ENCODE data around the gene SEPTIN5.

SEPTIN5 gene

GRCh38 chr22:19730198-19730597 lies 15.9 kb downstream of the SEPTIN5 start:
- no peak overlapping the region for H3K4me3 ChIP-seq
- H3K27ac ChIP-seq: no peak overlapping the region

GRCh38 chr22:19730655-19731360 lies 16.5 kb downstream of the SEPTIN5 start:
- H3K4me3 ChIP-seq: peak overlapping the region in 6 of 7 experiments; percentile 6 to 32 (median 27)
- no peak overlapping the region for H3K27ac ChIP-seq

GRCh38 chr22:19731361-19732135 lies 17.2 kb downstream of the SEPTIN5 start:
- Histone ChIP-seq H3K4me3 (no peak overlapping the region), H3K27ac (no peak overlapping the region)

- H3K4me3 ChIP-seq: no peak overlapping the region
- no peak overlapping the region for H3K27ac ChIP-seq
These were observed 18.3 kb downstream of the SEPTIN5 start for GRCh38 chr22:19732403-19733113.

GRCh38 chr22:19733755-19734154 lies 19.5 kb downstream of the SEPTIN5 start:
- Histone ChIP-seq H3K4me3 (no peak overlapping the region), H3K27ac (no peak overlapping the region)

GRCh38 chr22:19734163-19734562 lies 19.9 kb downstream of the SEPTIN5 start:
- Histone ChIP-seq H3K27ac (no peak overlapping the region), H3K4me3 (no peak overlapping the region)

GRCh38 chr22:19734837-19735382 lies 20.6 kb downstream of the SEPTIN5 start:
- no peak overlapping the region for H3K27ac ChIP-seq
- no peak overlapping the region for H3K4me3 ChIP-seq

- no peak overlapping the region for H3K4me3 ChIP-seq
- H3K27ac ChIP-seq: no peak overlapping the region
These were observed 21.6 kb downstream of the SEPTIN5 start for GRCh38 chr22:19735665-19736510.

GRCh38 chr22:19737846-19738663 lies 23.8 kb downstream of the SEPTIN5 start:
- H3K4me3 ChIP-seq: no peak overlapping the region
- H3K27ac ChIP-seq: no peak overlapping the region

- H3K4me3 ChIP-seq: no peak overlapping the region
- no peak overlapping the region for H3K27ac ChIP-seq
These were observed 24.6 kb downstream of the SEPTIN5 start for GRCh38 chr22:19738664-19739447.

GRCh38 chr22:19739448-19739895 lies 25.2 kb downstream of the SEPTIN5 start:
- H3K27ac ChIP-seq: no peak overlapping the region
- H3K4me3 ChIP-seq: no peak overlapping the region

- Histone ChIP-seq H3K4me3 (no peak overlapping the region), H3K27ac (no peak overlapping the region)
These were observed 25.7 kb downstream of the SEPTIN5 start for GRCh38 chr22:19739911-19740449.

GRCh38 chr22:19740586-19740985 lies 26.3 kb downstream of the SEPTIN5 start:
- no peak overlapping the region for H3K27ac ChIP-seq
- no peak overlapping the region for H3K4me3 ChIP-seq

- H3K4me3 ChIP-seq: no peak overlapping the region
- no peak overlapping the region for H3K27ac ChIP-seq
These were observed 26.8 kb downstream of the SEPTIN5 start for GRCh38 chr22:19741053-19741452.

- H3K4me3 ChIP-seq: no peak overlapping the region
- no peak overlapping the region for H3K27ac ChIP-seq
These were observed 28.1 kb downstream of the SEPTIN5 start for GRCh38 chr22:19742160-19743066.

- no peak overlapping the region for H3K4me3 ChIP-seq
- no peak overlapping the region for H3K27ac ChIP-seq
These were observed 28.8 kb downstream of the SEPTIN5 start for GRCh38 chr22:19743081-19743480.

- H3K4me3 ChIP-seq: no peak overlapping the region
- H3K27ac ChIP-seq: no peak overlapping the region
These were observed 29.3 kb downstream of the SEPTIN5 start for GRCh38 chr22:19743651-19744050.
